HCT116 (cell line): ENCODE data around the gene DNASE2B. TPM values are rescaled to one million over a fixed set of nuclear protein-coding genes. Genes with fewer than 3 reads are reported as not detected.

Source experiments
- ATAC-seq: fragments of 200-7000 bp; cut with Tn5 transposase; 2 replicates; pipeline ENCODE4 v1.9.1; 2020; ENCODE audit warnings: mild to moderate bottlenecking, moderate library complexity
- BruUV-seq: library from RNA; stranded (reverse); fragments of 400-500 nt; replicated peaks from 2 replicates; lab custom pipeline; 2021; lab: Mats Ljungman, UMichigan
- CTCF ChIA-PET: fragments of 300-600 bp; sonication (Branson Sonifier 250); formaldehyde crosslinking; loops from one replicate; lab custom pipeline; 2021; ENCODE audit warnings: antibody characterized with exemption; lab: Charles Lee
- POLR2A ChIA-PET: fragments of 300-600, 350-600 bp; sonication (Branson Sonifier 250); formaldehyde crosslinking; loops from one replicate; lab custom pipeline; 2021; ENCODE audit warnings: antibody characterized with exemption; lab: Charles Lee
- RAD21 ChIA-PET, 2 experiments: fragments of 300-600 bp; sonication (Branson Sonifier 250); formaldehyde crosslinking; loops; one replicate each; lab custom pipeline; 2023; ENCODE audit warnings: low total read pairs in 2 of 2; ENCODE audit not compliant: uncharacterized antibody in 2 of 2, unreplicated experiment in 2 of 2, low non-redundant PET in 1 of 2; lab: Charles Lee
- DNase-seq: peaks from one replicate; pipeline ENCODE4 v3.0.0-alpha.2; 2010; ENCODE audit warnings: low read depth, low spot score
- H2AFZ ChIP-seq: fragments of 200-600 bp; shearing (Covaris generic), sonication (generic); 2 replicates; pipeline ENCODE4 v1.6.1; 2017; ENCODE audit warnings: low read depth, mixed run types, mixed read lengths, antibody characterized with exemption, low read length; ENCODE audit not compliant: poor library complexity, severe bottlenecking
- H3K27ac ChIP-seq: 2 replicates; pipeline ENCODE4 v1.5.1; 2012; ENCODE audit warnings: low read depth, low read length
- H3K27me3 ChIP-seq: fragments of 200-600 bp; sonication (generic); 2 replicates; pipeline ENCODE4 v1.6.1; 2016; ENCODE audit warnings: mixed run types, low read length, mixed read lengths; ENCODE audit not compliant: insufficient read depth
- H3K36me3 ChIP-seq, 2 experiments: fragments of 200-500 bp in 1 of 2; fragments of 200-600 bp in 1 of 2; sonication (Bioruptor generic) in 1 of 2; sonication (generic) in 1 of 2; 2 replicates each; pipeline versions ENCODE4 v1.5.1 to v1.6.1; 2014 to 2016; ENCODE audit warnings: low read length in 2 of 2, inconsistent platforms in 1 of 2, mixed read lengths in 1 of 2, mixed run types in 1 of 2; ENCODE audit not compliant: insufficient read depth in 2 of 2, control insufficient read depth in 1 of 2
- H3K4me1 ChIP-seq, 2 experiments: fragments of 200-600 bp in 1 of 2; sonication (generic) in 1 of 2; 2 replicates each; pipeline versions ENCODE4 v1.5.1 to v1.6.1; 2012 to 2017; ENCODE audit warnings: low read length in 2 of 2, inconsistent platforms in 1 of 2, mild to moderate bottlenecking in 1 of 2, mixed read lengths in 1 of 2, mixed run types in 1 of 2, moderate library complexity in 1 of 2; ENCODE audit not compliant: insufficient read depth in 2 of 2, control insufficient read depth in 1 of 2
- H3K4me2 ChIP-seq: fragments of 200-600 bp; sonication (generic); 2 replicates; pipeline ENCODE4 v1.6.1; 2017; ENCODE audit warnings: mixed run types, low read length, mixed read lengths
- H3K4me3 ChIP-seq, 2 experiments: fragments of 200-600 bp in 1 of 2; sonication (generic) in 1 of 2; replicated peaks in 1 of 2; 2 replicates each; pipeline ENCODE4 v1.5.1; 2011 to 2016; ENCODE audit warnings: low read length in 2 of 2, control low read depth in 1 of 2, low read depth in 1 of 2, mild to moderate bottlenecking in 1 of 2, mixed read lengths in 1 of 2, mixed run types in 1 of 2
- H3K79me2 ChIP-seq: fragments of 200-600 bp; sonication (generic); 2 replicates; pipeline ENCODE4 v1.6.1; 2017; ENCODE audit warnings: mild to moderate bottlenecking, mixed run types, low read length, moderate library complexity, mixed read lengths; ENCODE audit not compliant: insufficient read depth
- H3K9ac ChIP-seq: fragments of 200-600 bp; sonication (generic); 2 replicates; pipeline ENCODE4 v1.6.1; 2016; ENCODE audit warnings: low read length, mixed read lengths
- H3K9me2 ChIP-seq: fragments of 200-600 bp; sonication (generic), shearing (Covaris generic); 2 replicates; pipeline ENCODE4 v1.6.1; 2017; ENCODE audit warnings: mixed run types, mild to moderate bottlenecking, moderate library complexity; ENCODE audit not compliant: insufficient read depth
- H3K9me3 ChIP-seq, 2 experiments: fragments of 200-500 bp in 1 of 2; fragments of 200-600 bp in 1 of 2; sonication (Bioruptor generic) in 1 of 2; sonication (generic) in 1 of 2; 2 replicates each; pipeline ENCODE4 v1.6.1; 2014 to 2017; ENCODE audit warnings: low read length in 2 of 2, mixed read lengths in 2 of 2, inconsistent platforms in 1 of 2, low read depth in 1 of 2, mild to moderate bottlenecking in 1 of 2, mixed run types in 1 of 2, moderate library complexity in 1 of 2; ENCODE audit not compliant: control insufficient read depth in 1 of 2, insufficient read depth in 1 of 2
- H4K20me1 ChIP-seq: fragments of 200-600 bp; sonication (generic), shearing (Covaris generic); 2 replicates; pipeline ENCODE4 v1.6.1; 2017; ENCODE audit warnings: mixed run types, mild to moderate bottlenecking, moderate library complexity; ENCODE audit not compliant: insufficient read depth
- CTCF ChIP-seq, 3 experiments: fragments of 200-600 bp in 1 of 3; sonication (generic) in 1 of 3; IDR thresholded peaks in 2 of 3; conservative IDR thresholded peaks in 1 of 3; 2 replicates each; pipeline ENCODE4 v1.5.1; 2012 to 2017; ENCODE audit warnings: low read depth in 2 of 3, low read length in 2 of 3, antibody characterized with exemption in 1 of 3, borderline replicate concordance in 1 of 3, control low read depth in 1 of 3, mild to moderate bottlenecking in 1 of 3, mixed read lengths in 1 of 3, mixed run types in 1 of 3, moderate library complexity in 1 of 3; ENCODE audit not compliant: insufficient read depth in 1 of 3
- EZH2phosphoT487 ChIP-seq: fragments of 200-600 bp; IDR thresholded peaks from 2 replicates; pipeline ENCODE4 v1.6.1; 2018; ENCODE audit warnings: antibody characterized with exemption, borderline replicate concordance
- SIN3A ChIP-seq: IDR thresholded peaks from 2 replicates; pipeline ENCODE4 v1.6.1; 2012; ENCODE audit warnings: low read depth
- YY1 ChIP-seq: IDR thresholded peaks from 2 replicates; pipeline ENCODE4 v1.6.1; 2011; ENCODE audit warnings: low read length, low read depth, moderate library complexity, mild to moderate bottlenecking; ENCODE audit not compliant: insufficient replicate concordance; ENCODE audit errors: extremely low read depth
- ZFX ChIP-seq: fragments of 450-650 bp; IDR thresholded peaks from 2 replicates; pipeline ENCODE4 v1.6.1; 2017
- intact Hi-C: fragments of 100-400 bp; cut with micrococcal nuclease; formaldehyde crosslinking; loops from 2 replicates; pipeline ENCODE4 v1.10.0; 2022
- total RNA-seq: library from RNA; stranded (reverse); gene quantifications from one replicate; pipeline ENCODE4 v1.2.1, GENCODE V29; 2021; ENCODE audit not compliant: unreplicated experiment
- TF ChIP-seq, protein P1 (sequence below): IDR thresholded peaks from 2 replicates; pipeline ENCODE4 v1.6.1; 2012; ENCODE audit warnings: low read depth
- TF ChIP-seq, protein P2 (sequence below): IDR thresholded peaks from 2 replicates; pipeline ENCODE4 v1.6.1; 2011; ENCODE audit warnings: mild to moderate bottlenecking, low read length, moderate library complexity; ENCODE audit not compliant: insufficient replicate concordance; ENCODE audit errors: extremely low read depth

DNASE2B gene
- total RNA-seq, 1 experiment from 2014 or later = 0.42 TPM

DNA sequence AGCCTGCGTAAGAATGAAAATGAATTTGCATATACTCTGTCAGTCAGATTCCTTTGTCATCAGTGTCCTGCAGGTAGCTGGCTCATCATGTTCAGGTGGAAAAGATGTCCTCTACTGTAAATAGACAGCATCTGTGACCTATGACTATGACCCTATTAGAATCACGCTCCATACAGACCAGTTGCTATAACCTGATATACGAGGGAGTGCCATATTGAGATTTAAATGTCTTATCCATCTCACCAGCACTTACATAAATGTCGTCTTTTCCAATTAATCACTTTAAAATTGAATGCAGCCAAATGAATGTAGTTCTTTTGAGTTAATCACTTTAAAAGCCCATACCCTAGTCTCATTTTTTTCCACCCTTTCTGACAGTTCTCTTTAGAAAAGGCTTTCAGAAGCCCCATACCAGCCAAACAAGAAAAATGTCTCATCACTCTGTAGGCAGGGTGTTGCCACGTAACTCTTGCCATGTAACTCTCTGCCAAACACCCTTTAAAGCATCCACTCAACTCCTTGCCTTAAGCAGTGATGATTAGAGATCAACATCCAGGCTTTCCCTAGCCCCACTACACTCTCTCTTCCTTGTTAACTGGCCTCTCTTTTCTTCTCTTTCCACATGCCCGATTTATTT, 26.3 kb downstream of the DNASE2B start:
- H3K4me2 ChIP-seq = no peak overlapping the region
- CTCF ChIA-PET = no interaction called here
- intact Hi-C loops = no loop called here
- no peaks in the 10 kb centered on the region for H3K9me2 ChIP-seq
- H3K4me1 ChIP-seq = peaks cover 28 to 37% of the 10 kb centered on the region in 2 experiments
- no peaks in the 10 kb centered on the region for H4K20me1 ChIP-seq
- TF ChIP-seq ZFX = no peak
- TF ChIP-seq, protein P1, sequence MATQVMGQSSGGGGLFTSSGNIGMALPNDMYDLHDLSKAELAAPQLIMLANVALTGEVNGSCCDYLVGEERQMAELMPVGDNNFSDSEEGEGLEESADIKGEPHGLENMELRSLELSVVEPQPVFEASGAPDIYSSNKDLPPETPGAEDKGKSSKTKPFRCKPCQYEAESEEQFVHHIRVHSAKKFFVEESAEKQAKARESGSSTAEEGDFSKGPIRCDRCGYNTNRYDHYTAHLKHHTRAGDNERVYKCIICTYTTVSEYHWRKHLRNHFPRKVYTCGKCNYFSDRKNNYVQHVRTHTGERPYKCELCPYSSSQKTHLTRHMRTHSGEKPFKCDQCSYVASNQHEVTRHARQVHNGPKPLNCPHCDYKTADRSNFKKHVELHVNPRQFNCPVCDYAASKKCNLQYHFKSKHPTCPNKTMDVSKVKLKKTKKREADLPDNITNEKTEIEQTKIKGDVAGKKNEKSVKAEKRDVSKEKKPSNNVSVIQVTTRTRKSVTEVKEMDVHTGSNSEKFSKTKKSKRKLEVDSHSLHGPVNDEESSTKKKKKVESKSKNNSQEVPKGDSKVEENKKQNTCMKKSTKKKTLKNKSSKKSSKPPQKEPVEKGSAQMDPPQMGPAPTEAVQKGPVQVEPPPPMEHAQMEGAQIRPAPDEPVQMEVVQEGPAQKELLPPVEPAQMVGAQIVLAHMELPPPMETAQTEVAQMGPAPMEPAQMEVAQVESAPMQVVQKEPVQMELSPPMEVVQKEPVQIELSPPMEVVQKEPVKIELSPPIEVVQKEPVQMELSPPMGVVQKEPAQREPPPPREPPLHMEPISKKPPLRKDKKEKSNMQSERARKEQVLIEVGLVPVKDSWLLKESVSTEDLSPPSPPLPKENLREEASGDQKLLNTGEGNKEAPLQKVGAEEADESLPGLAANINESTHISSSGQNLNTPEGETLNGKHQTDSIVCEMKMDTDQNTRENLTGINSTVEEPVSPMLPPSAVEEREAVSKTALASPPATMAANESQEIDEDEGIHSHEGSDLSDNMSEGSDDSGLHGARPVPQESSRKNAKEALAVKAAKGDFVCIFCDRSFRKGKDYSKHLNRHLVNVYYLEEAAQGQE = no peak
- no peak for TF ChIP-seq EZH2phosphoT487
- no peak for TF ChIP-seq YY1
- TF ChIP-seq SIN3A = no peak
- TF ChIP-seq CTCF (IDR thresholded peaks at IDR 0.05 in 2 of 3, conservative IDR thresholded peaks at IDR 0.05 in 1 of 3; ENCODE audit: borderline replicate concordance in 1 of 3, insufficient read depth in 1 of 3, low read depth in 2 of 3, low read length in 2 of 3) = no peak
- TF ChIP-seq, protein P2, sequence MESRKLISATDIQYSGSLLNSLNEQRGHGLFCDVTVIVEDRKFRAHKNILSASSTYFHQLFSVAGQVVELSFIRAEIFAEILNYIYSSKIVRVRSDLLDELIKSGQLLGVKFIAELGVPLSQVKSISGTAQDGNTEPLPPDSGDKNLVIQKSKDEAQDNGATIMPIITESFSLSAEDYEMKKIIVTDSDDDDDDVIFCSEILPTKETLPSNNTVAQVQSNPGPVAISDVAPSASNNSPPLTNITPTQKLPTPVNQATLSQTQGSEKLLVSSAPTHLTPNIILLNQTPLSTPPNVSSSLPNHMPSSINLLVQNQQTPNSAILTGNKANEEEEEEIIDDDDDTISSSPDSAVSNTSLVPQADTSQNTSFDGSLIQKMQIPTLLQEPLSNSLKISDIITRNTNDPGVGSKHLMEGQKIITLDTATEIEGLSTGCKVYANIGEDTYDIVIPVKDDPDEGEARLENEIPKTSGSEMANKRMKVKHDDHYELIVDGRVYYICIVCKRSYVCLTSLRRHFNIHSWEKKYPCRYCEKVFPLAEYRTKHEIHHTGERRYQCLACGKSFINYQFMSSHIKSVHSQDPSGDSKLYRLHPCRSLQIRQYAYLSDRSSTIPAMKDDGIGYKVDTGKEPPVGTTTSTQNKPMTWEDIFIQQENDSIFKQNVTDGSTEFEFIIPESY = no peak
- TF ChIP-seq, all 23 proteins: peak for 0
- no TSS peak for BruUV-seq
- POLR2A ChIA-PET = no interaction called here
- H3K4me3 ChIP-seq = no peak overlapping the region
- no peak overlapping the region for H3K9ac ChIP-seq
- no peak overlapping the region for H3K27ac ChIP-seq
- RAD21 ChIA-PET = no interaction called here
- H3K36me3 ChIP-seq = peaks cover 0 to 6% of the 10 kb centered on the region in 2 experiments; a peak in 1 of 4 replicates
- no peak for ATAC-seq
- no peaks in the 10 kb centered on the region for H3K79me2 ChIP-seq
- no peak for DNase-seq
- H2AFZ ChIP-seq = peak overlapping the region; percentile 70
- H3K27me3 ChIP-seq = no peaks in the 10 kb centered on the region
- H3K9me3 ChIP-seq = no peaks in the 10 kb centered on the region; a peak in 1 of 4 replicates
